HG02571 (cell line): ENCODE results near the gene STX11.
"Not testable (repeated sequence)": the region's sequence is repeated elsewhere in the genome, so short reads cannot be mapped to it uniquely, and the experiment has no call there.

ENCODE experiments used
- ATAC-seq: cut with Tn5 transposase; IDR thresholded peaks from one replicate; pipeline ENCODE4 v1.9.1; 2021; ENCODE audit warnings: mild to moderate bottlenecking, moderate library complexity; ENCODE audit not compliant: unreplicated experiment

The STX11 gene

DNA sequence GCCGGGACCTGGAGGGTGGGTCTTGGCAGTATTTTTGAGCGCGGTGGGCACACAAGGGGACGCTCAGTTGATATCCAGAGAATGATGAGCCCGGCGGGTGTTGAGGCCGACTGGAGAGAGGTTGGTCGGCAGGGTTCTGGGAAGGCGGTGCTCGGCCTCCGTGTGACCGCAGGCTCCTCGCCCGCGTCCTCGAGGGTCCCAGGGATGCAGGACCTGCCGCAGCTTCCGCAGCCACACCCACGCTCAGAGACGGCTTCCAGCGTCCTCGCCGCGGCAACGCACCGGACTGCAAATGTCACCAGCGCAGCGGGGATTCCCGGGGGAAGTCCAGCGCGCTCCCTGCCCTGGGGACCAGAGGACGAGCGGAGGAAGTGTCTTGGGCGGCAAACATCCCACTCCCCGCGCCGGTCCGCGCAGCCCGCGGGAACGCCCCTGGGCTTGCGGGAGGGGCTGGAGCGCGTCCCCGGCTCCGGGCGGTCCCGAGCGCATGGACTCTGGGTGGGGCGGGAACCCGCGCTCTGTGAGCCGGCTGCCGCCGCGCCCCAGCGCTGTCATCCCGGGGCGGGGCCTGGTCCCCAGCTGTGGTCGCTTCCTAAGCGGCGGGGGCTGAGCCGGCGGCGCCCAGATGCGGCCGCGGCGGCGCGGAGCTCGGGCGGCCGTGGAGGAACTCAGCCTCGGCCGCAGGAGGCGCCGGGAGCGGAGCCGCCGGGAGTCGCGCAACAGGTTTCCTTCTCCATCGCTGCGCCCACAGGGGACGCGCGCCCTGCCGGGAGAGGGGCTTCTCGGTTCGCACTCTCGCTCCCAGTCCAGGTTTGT lies at the start of gene STX11:
STX11 (plus strand) TSS at position 624 of the 816 bp plus-strand sequence. CDS start 36,111 bp downstream, outside the sequence.
- peak; percentile 73 for ATAC-seq

DNA sequence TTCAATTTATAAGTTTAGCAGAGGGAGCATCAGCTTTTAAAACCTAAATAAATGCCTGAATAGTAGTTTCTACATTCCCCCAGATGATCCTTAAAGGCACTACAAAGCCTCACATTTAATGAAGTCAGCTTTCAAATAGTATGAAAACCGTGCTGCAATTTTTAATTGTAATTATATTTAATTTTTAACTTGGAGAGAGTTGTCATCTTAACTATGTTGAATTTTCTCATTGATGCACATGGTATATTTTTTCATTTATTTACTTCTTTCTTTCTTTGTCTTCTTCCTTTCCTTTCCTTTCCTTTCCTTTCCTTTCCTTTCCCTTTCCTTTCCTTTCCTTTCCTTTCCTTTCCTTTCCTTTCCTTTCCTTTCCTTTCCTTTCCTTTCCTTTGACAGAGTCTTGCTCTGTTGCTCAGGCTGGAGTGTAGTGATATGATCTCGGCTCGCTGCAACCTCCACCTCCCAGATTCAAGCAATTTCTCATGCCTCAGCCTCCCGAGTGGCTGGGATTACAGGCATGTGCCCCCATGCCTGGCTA lies 47.2 kb upstream of the STX11 start:
- no peak for ATAC-seq

DNA sequence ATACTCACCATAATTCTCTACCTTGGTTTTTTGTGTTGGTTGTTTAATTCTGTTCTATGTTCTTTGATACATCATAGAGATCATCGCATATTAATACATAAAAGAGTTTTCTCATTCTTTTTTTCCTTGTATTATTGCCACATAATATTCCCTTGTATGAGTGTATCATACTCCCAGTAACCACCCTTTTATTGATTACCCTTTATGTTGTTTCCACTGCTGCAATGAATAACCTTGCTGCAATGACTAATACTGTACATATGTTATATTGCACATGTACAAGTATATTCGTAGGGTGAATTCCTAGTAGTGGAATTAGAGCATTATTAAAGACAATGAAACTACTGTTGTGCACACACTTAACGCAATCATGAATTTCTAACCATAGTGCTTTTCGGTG lies 45.8 kb upstream of the STX11 start:
- ATAC-seq, result no peak

DNA sequence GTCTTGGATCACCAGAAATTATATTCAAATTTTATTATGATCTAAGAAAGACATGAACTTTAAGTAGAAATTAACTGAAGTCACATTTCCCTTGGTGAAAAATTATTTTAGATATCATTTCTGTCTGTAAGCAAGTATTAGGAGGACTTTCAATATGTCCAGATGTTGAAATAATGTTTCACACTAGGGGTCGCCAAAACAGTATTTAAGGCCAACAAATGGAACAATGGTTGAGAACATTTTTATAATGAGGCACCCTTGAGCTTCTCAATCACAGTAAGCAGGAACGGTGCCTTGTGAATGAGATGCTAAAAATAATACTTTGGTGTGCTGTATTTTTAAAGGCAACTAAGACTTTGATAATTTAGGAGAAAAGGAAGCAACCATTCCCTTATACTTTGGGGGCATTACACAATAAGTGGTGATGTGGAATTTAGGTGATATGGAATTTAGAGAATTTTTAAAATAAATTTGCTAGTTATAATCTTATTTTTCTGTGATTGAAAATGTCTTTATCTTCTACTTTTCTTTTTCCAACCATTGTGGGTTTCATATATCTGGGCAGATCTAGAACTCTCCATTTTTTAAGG lies 45.3 kb upstream of the STX11 start:
- ATAC-seq, result no peak

DNA sequence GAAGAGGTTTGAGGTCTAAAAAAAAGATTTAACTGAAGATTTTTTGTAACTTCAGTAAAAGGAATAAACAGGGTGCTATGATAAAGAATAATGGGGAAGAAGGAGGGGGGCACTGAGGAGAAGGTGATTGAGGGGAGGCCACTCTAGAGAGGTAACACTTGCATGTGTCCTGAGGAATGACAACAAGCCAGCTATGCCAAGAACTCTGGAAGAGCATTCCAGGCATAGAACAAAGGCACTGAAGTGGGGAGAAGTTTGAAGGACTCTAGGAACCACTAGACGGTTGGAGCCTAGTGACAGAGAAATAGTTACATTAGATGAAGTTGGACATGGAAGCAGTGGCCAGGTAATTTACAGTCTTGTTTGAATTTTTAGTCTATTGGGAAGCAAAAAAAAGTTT lies 44.1 kb upstream of the STX11 start:
- no peak for ATAC-seq

DNA sequence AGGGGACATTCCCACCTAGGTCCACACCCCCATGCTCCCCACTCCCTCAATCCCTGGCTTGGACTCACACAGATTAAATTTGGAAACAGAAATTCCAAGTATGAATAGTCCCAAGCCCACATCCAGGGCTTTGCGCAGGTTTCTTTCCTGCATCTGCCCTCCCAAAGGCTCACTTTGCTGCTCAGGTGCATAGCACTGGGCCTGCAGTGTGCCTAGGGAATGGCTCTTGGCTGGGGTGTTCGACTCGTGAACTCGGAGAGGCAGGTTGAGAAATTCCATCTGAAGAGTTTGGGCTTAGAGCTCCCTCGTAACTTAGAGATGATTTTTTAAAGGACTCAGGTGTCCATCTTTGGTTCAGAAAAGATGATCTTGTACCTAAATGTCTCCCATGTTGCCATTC lies 40.1 kb upstream of the STX11 start:
- ATAC-seq, result no peak

DNA sequence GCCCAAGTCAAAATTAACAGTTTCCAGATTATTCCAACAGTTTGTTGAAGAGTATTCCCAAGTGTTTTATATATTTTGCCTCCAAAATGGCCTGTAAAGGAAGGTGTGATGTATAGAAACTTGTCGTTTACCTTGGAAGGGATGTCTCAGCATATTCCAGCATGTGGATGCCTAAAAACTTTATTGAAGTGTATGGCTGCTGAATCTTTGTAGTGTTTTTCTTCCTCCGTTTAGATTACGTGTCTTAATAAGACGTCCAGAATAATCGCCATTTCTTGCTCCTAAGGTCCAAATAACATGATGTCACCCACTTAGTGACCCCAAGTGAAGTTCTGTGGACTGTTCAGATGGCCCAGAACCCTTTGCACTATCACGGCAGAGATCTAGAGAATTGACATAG lies 37.0 kb upstream of the STX11 start:
- no peak for ATAC-seq

DNA sequence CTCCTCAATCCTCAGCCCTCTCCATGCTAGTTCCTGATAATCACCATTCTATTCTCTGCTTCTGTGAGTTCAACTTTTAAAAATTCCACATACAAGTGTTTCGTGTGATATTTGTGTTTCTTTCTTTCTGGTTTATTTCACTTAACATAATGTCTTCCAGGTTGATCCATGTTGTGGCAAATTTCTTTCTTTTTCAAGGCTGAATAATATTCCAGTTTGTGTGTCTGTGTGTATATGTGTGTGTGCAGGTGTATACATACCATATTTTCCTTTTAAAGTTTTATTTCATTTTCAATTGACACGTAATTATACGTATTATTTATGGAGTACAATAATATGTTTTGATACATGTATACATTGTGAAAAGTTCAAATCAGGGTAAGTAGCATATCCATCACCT lies 35.1 kb upstream of the STX11 start:
- no peak for ATAC-seq

DNA sequence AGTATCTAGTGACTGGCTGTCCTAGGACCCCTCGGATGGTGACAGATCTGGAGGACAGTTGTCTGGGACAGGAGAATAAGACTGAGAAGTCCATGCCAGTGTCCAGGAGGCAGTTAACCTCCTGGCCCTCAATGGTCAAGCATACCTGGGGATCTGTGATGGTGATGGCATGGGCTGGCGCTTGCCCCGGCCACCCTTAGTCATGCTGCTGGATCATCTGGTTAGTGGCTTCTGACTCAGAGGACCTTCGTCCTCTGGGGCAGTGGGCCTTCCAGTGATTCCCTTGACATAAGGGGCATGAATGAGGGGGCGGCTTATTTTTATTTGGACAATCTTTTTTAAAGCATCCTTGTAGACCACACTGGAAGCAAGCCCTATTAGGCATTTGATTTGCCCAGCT lies 30.9 kb upstream of the STX11 start:
- no peak for ATAC-seq

DNA sequence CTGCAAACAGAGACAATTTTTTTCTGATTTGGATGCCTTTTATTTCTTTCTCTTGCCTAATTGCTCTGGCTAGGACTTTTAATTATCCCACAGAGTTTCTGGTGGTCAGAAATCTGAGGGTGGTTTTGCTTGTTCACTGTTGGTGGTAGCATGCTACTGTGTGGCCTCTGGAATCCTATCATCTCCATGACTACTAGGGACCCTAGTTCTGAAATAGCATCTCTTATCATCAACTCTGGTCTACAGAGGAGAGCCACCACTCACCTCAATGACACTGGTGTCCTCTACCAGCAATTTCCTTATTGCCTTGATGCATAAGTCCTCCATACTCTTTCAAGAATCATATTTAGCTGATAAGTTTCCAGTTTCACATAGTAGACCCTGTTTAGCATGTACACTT lies 27.5 kb upstream of the STX11 start:
- no peak for ATAC-seq

DNA sequence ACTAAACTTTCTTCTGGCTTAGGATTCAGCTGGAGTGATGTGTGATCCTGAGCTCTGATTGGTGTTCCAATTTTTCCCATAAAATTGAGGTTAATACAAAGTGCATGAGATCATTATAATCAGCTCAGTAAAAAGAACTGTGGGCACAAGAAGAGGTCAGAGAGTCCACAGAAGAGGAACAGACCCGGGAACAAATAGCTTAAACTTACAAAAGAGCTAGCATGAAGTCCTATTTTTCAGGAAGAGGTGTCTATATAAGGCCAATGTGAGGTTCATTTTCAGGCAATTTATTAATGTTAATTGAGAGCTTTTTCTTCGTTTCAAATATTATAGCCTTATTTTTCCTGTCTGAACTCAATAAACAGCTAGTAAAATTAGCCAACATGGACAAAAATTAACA lies 26.9 kb upstream of the STX11 start:
- ATAC-seq, result no peak

DNA sequence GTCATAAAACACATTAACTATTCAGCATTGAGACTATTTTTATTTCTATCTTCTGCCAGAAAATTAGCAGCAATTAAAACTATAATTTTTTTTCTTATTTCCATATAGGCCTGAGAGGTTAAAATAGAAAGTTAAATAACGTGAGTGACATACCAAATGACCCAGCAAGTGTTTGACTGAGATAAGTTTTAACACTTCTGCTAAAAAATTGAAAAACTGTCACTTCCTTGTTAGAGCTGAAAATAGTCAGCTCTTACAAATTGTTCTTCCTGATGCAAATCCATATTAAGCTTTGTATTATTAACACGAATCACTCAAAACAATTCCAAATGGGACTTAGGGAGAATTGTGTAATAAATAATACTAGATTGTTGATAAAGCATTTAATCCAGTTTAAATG lies 26.5 kb upstream of the STX11 start:
- ATAC-seq, result no peak

DNA sequence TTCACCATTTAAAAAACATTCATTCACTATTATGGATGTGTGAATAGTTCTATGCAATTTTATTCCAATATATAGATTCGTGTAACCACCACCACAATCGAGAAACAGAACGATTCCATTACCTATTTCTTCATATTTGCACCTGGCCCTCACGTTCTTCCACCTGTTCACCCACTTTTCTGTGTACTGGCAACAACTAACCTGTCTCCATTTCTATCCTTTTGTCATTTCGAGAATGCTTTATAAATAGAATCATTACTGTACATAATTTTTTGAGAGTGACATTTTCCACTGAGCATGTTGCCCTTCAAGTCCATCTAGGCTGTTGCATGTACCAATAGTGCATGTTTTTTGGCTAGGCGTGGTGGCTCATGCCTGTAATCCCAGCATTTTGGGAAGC lies 23.2 kb upstream of the STX11 start:
- ATAC-seq, result no peak

DNA sequence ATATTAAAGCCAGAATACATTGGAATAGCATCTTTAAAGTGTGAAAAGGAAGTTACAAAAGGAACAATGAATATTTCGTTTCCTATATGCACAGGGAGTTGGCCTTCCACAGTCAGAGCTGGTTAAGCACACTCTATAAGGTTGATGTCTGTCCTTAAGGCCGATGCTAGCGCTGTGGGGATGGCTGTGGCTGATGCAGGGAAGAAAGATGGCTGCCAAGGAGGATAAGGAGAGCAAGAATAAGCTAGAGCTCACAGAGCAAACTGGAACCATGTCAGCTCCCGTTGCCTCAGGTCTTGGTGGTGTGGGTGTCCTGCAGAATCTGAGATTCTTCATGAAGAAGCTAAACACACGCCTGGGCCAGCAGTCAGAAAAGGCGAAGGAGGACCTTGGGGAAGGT lies 20.8 kb upstream of the STX11 start:
- no peak for ATAC-seq

DNA sequence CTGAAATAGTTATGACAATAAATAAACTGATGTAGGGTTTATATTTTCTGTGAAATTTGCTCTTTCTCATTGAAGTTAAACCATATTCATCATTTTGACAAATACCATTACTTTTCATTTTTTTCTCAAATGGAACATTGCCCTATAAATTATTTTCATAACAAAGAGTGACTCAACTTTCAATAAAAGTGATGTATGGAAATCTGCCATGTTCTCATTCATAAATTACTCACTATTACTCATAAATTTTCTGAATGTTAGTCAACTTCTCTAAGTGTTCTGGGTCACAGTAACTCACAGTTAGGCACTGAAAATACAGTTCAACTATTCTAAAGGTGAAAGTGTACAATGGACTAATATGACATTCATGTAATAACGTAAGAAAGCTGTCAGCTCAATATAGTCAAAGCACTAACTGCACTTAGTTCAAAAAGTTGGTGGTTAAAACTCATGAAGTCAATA lies 19.0 kb upstream of the STX11 start:
- ATAC-seq, result no peak

DNA sequence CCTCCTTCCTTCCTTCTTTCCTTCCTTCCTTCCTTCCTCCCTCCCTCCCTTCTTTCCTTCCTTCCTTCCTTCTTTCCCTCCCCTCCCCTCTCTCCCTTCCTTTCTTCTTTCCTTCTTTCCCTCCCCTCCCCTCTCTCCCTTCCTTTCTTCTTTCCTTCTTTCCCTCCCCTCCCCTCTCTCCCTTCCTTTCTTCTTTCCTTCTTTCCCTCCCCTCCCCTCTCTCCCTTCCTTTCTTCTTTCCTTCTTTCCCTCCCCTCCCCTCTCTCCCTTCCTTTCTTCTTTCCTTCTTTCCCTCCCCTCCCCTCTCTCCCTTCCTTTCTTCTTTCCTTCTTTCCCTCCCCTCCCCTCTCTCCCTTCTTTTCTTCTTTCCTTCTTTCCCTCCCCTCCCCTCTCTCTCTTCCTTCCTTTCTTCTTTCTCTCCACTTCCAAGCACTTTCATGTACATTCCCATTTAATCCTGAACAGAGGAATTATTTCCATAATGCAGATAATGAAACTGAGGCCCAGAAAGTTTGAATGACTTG lies 18.1 kb upstream of the STX11 start:
- not testable (repeated sequence) for ATAC-seq

DNA sequence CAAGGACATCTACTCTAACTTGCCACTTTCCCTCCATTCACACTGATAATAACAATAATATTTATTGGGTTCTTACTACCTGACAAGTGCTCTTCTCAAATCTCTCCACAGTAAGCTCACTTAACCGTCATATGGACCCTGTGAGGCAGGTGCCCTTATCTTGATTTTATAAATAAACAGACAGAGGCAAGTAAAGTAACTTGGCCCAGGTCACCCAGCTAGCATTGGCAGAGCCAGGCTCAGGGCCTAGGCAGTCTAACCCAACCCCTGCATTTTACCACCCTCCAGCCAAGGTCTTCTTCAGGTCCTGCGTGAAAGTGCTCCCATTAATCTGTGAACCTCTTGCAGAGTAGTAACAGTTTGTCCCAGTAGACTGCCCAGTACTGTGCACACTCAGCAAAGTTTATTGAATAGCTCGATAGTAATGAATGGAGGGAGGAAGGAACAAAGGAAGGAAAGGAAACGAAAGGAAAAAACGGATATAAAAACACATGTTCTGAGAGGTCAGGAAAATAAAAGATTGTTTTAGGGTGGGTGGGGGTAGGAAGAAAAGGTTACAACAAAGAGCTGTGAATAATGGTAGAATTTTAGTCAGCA lies 17.0 kb upstream of the STX11 start:
- ATAC-seq, result no peak

DNA sequence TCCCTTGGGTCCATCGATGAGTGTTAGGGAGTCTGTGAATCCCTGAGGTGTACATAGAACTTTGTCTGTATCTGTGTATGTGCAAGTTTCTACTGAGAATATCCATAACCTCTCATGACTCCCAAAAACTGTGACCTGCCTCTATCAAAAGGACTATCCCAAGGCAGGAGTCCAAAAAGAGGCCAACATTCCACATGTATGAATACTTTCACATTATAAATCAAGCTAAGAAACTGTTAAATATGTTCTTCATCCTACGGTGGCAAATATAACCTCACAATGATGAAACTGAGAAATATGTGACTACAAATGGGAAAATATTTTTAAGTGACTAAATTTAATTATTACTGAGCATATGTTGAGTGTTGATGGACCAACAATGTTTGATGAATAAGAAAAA lies 16.1 kb upstream of the STX11 start:
- ATAC-seq, result no peak

DNA sequence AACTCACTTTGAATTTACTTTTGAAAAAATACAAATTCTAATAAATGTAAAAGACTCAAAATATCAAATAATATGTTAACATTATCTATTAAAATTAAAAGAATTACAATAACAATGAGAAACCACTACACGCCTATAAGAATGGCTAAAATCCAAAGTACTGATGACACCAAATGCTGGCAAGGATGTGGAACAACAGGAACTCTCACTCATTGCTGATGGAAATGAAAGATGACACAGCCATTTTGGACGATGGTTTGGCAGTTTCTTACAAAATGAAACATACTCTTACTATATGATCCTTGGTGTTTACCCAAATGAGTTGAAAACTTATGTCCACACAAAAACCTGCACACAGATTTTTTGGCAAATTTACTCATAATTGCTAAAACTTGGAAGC lies 15.6 kb upstream of the STX11 start:
- ATAC-seq, result no peak

DNA sequence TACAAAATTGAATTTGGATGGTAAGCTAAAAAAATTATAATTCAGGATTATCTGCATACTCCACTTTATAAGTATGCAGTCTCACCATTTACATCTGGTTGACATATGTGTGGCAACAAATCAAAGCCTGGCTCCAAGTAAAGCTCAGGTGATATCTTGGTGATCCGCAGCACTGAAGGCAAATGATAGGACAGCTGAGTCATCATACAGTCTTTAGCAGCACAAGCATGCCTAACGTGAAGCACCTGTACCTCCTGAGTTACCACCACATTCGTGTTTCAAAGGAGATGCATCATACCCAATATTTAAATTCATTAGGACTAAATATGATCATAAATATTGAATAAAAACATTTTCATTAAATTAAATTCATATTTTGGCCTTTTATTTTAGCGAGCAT lies 11.8 kb upstream of the STX11 start:
- ATAC-seq, result no peak

DNA sequence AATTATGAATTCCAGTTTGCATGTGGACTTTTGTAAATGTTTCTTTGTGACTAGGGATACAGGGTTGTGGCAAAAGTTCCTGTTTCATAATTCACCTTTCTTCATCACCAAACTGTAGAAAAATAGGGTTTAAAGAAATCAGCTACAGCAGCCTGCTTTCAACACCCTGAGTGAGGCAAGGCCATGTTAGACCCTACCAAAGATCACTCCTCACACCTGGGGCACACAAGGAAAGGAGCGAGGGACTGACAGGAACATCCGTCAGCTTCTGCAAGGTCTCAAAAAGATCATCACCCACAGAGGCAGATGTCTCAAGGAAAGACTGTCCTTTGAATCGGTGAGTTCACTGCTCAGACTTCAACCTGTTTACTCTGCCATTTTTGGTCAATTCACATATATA lies 10.5 kb upstream of the STX11 start:
- no peak for ATAC-seq

DNA sequence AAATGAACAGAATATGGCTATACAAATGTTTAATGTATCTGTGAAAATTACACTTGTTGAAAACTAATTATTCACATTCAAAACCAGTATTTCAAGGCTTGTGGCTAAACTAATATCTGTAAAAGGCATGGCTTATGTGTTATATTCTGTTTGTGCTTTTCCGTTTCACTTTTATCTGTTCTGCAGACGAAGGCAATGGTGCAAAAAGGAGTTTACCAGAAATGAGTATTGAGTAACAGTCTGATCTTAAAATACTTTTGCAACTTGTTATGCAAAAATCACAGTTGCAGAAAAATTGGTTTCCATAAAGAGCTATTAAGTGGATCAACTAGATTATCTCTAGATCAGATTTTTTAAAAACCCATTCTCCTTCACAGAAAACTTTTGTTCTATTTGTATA lies 9.4 kb upstream of the STX11 start:
- ATAC-seq, result peak; percentile 76
